ENCODE data around the gene MAF. TPM values are rescaled to one million over a fixed set of nuclear protein-coding genes. Genes with fewer than 3 reads are reported as not detected.

The MAF gene
- total RNA-seq, 1 experiment from 2014 or later = 6.6 TPM

DNA sequence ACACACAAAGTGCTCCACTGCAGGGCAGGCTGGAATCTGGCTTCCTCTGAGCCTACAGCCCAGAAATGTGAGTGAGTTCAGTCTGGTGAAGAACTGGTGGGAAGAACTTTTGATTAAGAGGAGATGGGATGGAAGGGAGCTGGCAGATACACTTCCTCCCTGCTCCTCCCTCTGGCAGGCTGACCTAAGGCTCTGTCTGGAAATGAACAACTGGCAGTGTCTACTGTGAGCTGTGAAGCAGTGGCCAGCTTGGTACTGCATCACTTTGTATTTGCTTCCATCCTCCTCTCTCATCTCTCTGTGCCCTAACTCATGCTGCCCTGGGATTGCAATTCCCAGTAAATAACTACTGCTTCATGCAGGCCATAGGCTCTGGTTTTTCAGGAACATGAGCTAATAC lies 45.6 kb downstream of the MAF start:
- CTCF ChIA-PET = no interaction called here
- Mint-ChIP-seq H3K4me3 (no peak overlapping the region), H3K4me1 (peaks cover 9% of the 10 kb centered on the region), H3K9me3 (peaks cover 11% of the 10 kb centered on the region), H3K27ac (no peak overlapping the region), H3K36me3 (peaks cover 2% of the 10 kb centered on the region; the same call in 1 of the 2 replicates), H3K27me3 (ENCODE audit: low read depth) (no peaks in the 10 kb centered on the region)
- DNase-seq (ENCODE audit: low spot score) = no peak
- POLR2A ChIA-PET = no interaction called here
- ATAC-seq = no peak
- no peak for TF ChIP-seq ZNF423 (CRISPR knock-in tag; IDR thresholded peaks at IDR 0.05)
- TF ChIP-seq ZNF396 (CRISPR knock-in tag; IDR thresholded peaks at IDR 0.05; ENCODE audit: borderline replicate concordance) = no peak
- TF ChIP-seq, protein P1, sequence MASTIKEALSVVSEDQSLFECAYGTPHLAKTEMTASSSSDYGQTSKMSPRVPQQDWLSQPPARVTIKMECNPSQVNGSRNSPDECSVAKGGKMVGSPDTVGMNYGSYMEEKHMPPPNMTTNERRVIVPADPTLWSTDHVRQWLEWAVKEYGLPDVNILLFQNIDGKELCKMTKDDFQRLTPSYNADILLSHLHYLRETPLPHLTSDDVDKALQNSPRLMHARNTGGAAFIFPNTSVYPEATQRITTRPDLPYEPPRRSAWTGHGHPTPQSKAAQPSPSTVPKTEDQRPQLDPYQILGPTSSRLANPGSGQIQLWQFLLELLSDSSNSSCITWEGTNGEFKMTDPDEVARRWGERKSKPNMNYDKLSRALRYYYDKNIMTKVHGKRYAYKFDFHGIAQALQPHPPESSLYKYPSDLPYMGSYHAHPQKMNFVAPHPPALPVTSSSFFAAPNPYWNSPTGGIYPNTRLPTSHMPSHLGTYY (CRISPR knock-in tag; IDR thresholded peaks at IDR 0.05) = no peak
- TF ChIP-seq E2F1 (CRISPR knock-in tag; IDR thresholded peaks at IDR 0.05) = no peak
- TF ChIP-seq ZNF219 (CRISPR knock-in tag; IDR thresholded peaks at IDR 0.05; ENCODE audit: borderline replicate concordance) = no peak
- TF ChIP-seq TCF7 (CRISPR knock-in tag; IDR thresholded peaks at IDR 0.05; ENCODE audit: low read depth) = no peak
- no peak for TF ChIP-seq NR2C2 (CRISPR knock-in tag; IDR thresholded peaks at IDR 0.05)
- no peak for TF ChIP-seq ELF4 (CRISPR knock-in tag; IDR thresholded peaks at IDR 0.05; ENCODE audit: low read depth)
- no peak for TF ChIP-seq MYBL2 (CRISPR knock-in tag; IDR thresholded peaks at IDR 0.05)
- no peak for TF ChIP-seq ETV6 (CRISPR knock-in tag; IDR thresholded peaks at IDR 0.05)
- no peak for TF ChIP-seq GRHL2 (CRISPR knock-in tag; IDR thresholded peaks at IDR 0.05; ENCODE audit: insufficient replicate concordance, severe bottlenecking)
- TF ChIP-seq, protein P2, sequence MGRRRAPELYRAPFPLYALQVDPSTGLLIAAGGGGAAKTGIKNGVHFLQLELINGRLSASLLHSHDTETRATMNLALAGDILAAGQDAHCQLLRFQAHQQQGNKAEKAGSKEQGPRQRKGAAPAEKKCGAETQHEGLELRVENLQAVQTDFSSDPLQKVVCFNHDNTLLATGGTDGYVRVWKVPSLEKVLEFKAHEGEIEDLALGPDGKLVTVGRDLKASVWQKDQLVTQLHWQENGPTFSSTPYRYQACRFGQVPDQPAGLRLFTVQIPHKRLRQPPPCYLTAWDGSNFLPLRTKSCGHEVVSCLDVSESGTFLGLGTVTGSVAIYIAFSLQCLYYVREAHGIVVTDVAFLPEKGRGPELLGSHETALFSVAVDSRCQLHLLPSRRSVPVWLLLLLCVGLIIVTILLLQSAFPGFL (CRISPR knock-in tag; IDR thresholded peaks at IDR 0.05; ENCODE audit: borderline replicate concordance) = no peak
- TF ChIP-seq ZBTB21 (CRISPR knock-in tag; IDR thresholded peaks at IDR 0.05; ENCODE audit: borderline replicate concordance) = no peak
- TF ChIP-seq E2F5 (CRISPR knock-in tag; IDR thresholded peaks at IDR 0.05) = no peak

DNA sequence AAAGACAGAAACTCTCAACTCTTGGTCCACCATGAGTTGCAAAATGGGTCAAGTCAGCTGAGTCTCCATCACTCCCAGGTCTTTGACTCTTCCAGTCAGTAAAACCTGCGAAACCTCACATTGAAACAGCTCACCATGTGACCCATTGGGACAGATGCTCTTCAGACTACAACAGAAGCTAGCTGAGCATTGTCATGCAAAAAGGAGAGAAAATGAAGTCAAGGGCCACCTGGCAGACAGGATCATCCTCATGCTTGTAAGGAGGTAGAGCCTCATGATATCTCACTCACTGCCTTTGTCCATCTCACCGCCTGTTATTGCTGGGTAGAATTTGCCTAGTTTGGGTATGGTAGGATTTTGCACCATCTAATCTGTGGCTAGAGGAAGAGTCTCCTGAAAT lies 50.2 kb downstream of the MAF start:
- DNase-seq (ENCODE audit: low spot score) = no peak
- no peak overlapping the region for H3K27ac Mint-ChIP-seq
- peaks cover 9% of the 10 kb centered on the region for H3K4me1 Mint-ChIP-seq
- ChIA-PET POLR2A (no interaction called here), CTCF (interaction anchor here (1.5 kb wide), 1 partner anchor 51 kb away, joined by 3 read pairs; no protein-coding TSS in a partner anchor)
- 0 out of 2 replicates have a peak, but pooled peaks cover 3% of the 10 kb centered on the region for H3K9me3 Mint-ChIP-seq
- no peak for ATAC-seq
- no peaks in the 10 kb centered on the region for H3K27me3 Mint-ChIP-seq (ENCODE audit: low read depth)
- H3K36me3 Mint-ChIP-seq = no peaks in the 10 kb centered on the region
- H3K4me3 Mint-ChIP-seq = no peak overlapping the region
- TF ChIP-seq FOXK1 (CRISPR knock-in tag; IDR thresholded peaks at IDR 0.05) (no peak), ETV6 (CRISPR knock-in tag; IDR thresholded peaks at IDR 0.05) (no peak), E2F1 (CRISPR knock-in tag; IDR thresholded peaks at IDR 0.05) (no peak), ZNF416 (CRISPR knock-in tag; IDR thresholded peaks at IDR 0.05) (no peak), RELA (CRISPR knock-in tag; IDR thresholded peaks at IDR 0.05; ENCODE audit: borderline replicate concordance) (no peak)
- TF ChIP-seq, protein P2 (CRISPR knock-in tag; IDR thresholded peaks at IDR 0.05; ENCODE audit: borderline replicate concordance) = no peak
- TF ChIP-seq, protein P3, sequence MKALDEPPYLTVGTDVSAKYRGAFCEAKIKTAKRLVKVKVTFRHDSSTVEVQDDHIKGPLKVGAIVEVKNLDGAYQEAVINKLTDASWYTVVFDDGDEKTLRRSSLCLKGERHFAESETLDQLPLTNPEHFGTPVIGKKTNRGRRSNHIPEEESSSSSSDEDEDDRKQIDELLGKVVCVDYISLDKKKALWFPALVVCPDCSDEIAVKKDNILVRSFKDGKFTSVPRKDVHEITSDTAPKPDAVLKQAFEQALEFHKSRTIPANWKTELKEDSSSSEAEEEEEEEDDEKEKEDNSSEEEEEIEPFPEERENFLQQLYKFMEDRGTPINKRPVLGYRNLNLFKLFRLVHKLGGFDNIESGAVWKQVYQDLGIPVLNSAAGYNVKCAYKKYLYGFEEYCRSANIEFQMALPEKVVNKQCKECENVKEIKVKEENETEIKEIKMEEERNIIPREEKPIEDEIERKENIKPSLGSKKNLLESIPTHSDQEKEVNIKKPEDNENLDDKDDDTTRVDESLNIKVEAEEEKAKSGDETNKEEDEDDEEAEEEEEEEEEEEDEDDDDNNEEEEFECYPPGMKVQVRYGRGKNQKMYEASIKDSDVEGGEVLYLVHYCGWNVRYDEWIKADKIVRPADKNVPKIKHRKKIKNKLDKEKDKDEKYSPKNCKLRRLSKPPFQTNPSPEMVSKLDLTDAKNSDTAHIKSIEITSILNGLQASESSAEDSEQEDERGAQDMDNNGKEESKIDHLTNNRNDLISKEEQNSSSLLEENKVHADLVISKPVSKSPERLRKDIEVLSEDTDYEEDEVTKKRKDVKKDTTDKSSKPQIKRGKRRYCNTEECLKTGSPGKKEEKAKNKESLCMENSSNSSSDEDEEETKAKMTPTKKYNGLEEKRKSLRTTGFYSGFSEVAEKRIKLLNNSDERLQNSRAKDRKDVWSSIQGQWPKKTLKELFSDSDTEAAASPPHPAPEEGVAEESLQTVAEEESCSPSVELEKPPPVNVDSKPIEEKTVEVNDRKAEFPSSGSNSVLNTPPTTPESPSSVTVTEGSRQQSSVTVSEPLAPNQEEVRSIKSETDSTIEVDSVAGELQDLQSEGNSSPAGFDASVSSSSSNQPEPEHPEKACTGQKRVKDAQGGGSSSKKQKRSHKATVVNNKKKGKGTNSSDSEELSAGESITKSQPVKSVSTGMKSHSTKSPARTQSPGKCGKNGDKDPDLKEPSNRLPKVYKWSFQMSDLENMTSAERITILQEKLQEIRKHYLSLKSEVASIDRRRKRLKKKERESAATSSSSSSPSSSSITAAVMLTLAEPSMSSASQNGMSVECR (CRISPR knock-in tag; IDR thresholded peaks at IDR 0.05; ENCODE audit: borderline replicate concordance) = 0 out of 2 replicates have a peak, but pooled peaks have one; percentile 32
- TF ChIP-seq, protein P4, sequence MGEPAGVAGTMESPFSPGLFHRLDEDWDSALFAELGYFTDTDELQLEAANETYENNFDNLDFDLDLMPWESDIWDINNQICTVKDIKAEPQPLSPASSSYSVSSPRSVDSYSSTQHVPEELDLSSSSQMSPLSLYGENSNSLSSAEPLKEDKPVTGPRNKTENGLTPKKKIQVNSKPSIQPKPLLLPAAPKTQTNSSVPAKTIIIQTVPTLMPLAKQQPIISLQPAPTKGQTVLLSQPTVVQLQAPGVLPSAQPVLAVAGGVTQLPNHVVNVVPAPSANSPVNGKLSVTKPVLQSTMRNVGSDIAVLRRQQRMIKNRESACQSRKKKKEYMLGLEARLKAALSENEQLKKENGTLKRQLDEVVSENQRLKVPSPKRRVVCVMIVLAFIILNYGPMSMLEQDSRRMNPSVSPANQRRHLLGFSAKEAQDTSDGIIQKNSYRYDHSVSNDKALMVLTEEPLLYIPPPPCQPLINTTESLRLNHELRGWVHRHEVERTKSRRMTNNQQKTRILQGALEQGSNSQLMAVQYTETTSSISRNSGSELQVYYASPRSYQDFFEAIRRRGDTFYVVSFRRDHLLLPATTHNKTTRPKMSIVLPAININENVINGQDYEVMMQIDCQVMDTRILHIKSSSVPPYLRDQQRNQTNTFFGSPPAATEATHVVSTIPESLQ (CRISPR knock-in tag; IDR thresholded peaks at IDR 0.05) = no peak
